HEK293 (cell line): ENCODE data around the gene MLN.

Experiments
- CTCF ChIA-PET: fragments of 350-600 bp; formaldehyde crosslinking; extraction: SDS; loops from one replicate; lab custom pipeline; 2021; ENCODE audit warnings: antibody characterized with exemption; lab: Yijun Ruan, JAX
- POLR2A ChIA-PET: fragments of 300-600 bp; formaldehyde crosslinking; extraction: SDS; loops from one replicate; lab custom pipeline; 2020; ENCODE audit warnings: antibody characterized with exemption, inconsistent platforms; lab: Yijun Ruan, JAX
- H3K27ac ChIP-seq: fragments of 200-500 bp; sonication (Bioruptor generic); 2 replicates; pipeline ENCODE4 v1.5.1; 2014; ENCODE audit warnings: low read depth, low read length, control low read depth, inconsistent platforms; ENCODE audit errors: extremely low read depth
- H3K36me3 ChIP-seq, 2 experiments: fragments of 200-500 bp in 1 of 2; sonication (Bioruptor generic) in 1 of 2; 1 replicate in 1 of 2; 2 replicates in 1 of 2; pipeline ENCODE4 v1.5.1; 2014 to 2017; ENCODE audit warnings: inconsistent platforms in 2 of 2, low read length in 2 of 2; ENCODE audit not compliant: control insufficient read depth in 2 of 2, insufficient read depth in 1 of 2
- H3K4me1 ChIP-seq: fragments of 200-500 bp; sonication (Bioruptor generic); 2 replicates; pipeline ENCODE4 v1.5.1; 2014; ENCODE audit warnings: mild to moderate bottlenecking, low read length, inconsistent platforms; ENCODE audit not compliant: control insufficient read depth, insufficient read depth
- H3K4me3 ChIP-seq: 2 replicates; pipeline ENCODE4 v1.5.1; 2011; ENCODE audit warnings: low read depth, mild to moderate bottlenecking, control low read depth, low read length, moderate library complexity
- H3K9me3 ChIP-seq: fragments of 200-500 bp; sonication (Bioruptor generic); 2 replicates; pipeline ENCODE4 v1.5.1; 2014; ENCODE audit warnings: low read depth, low read length, inconsistent platforms; ENCODE audit not compliant: control insufficient read depth, insufficient read depth
- EGR2 ChIP-seq: fragments of 450-650 bp; formaldehyde crosslinking; IDR thresholded peaks from 2 replicates; pipeline ENCODE4 v1.5.1; 2016; ENCODE audit warnings: low read depth, missing biosample characterization, missing genetic modification characterization
- FEZF1 ChIP-seq: fragments of 450-650 bp; formaldehyde crosslinking; IDR thresholded peaks from 2 replicates; pipeline ENCODE4 v1.5.1; 2016; ENCODE audit warnings: missing biosample characterization, missing genetic modification characterization
- GLIS2 ChIP-seq: fragments of 450-650 bp; formaldehyde crosslinking; IDR thresholded peaks from 2 replicates; pipeline ENCODE4 v1.5.1; 2016; ENCODE audit warnings: missing biosample characterization, missing genetic modification characterization
- REPIN1 ChIP-seq: fragments of 450-650 bp; formaldehyde crosslinking; IDR thresholded peaks from 2 replicates; pipeline ENCODE4 v1.5.1; 2017; ENCODE audit warnings: missing biosample characterization, missing genetic modification characterization, low read depth
- SP2 ChIP-seq: fragments of 450-650 bp; formaldehyde crosslinking; IDR thresholded peaks from 2 replicates; pipeline ENCODE4 v1.5.1; 2016; ENCODE audit warnings: missing biosample characterization, missing genetic modification characterization
- ZBTB1 ChIP-seq: fragments of 450-650 bp; formaldehyde crosslinking; IDR thresholded peaks from 2 replicates; pipeline ENCODE4 v1.5.1; 2016; ENCODE audit warnings: missing biosample characterization, missing genetic modification characterization
- ZNF146 ChIP-seq: fragments of 450-650 bp; formaldehyde crosslinking; IDR thresholded peaks from 2 replicates; pipeline ENCODE4 v1.5.1; 2016; ENCODE audit warnings: missing biosample characterization, missing genetic modification characterization
- ZNF148 ChIP-seq: fragments of 450-650 bp; formaldehyde crosslinking; IDR thresholded peaks from 2 replicates; pipeline ENCODE4 v1.5.0; 2017; ENCODE audit warnings: missing biosample characterization, missing genetic modification characterization, borderline replicate concordance
- ZNF18 ChIP-seq: fragments of 450-650 bp; formaldehyde crosslinking; IDR thresholded peaks from 2 replicates; pipeline ENCODE4 v1.5.1; 2016; ENCODE audit warnings: missing biosample characterization, missing genetic modification characterization
- ZNF341 ChIP-seq: fragments of 450-650 bp; formaldehyde crosslinking; IDR thresholded peaks from 2 replicates; pipeline ENCODE4; 2016; ENCODE audit warnings: low read depth, missing biosample characterization, missing genetic modification characterization
- ZNF488 ChIP-seq: fragments of 450-650 bp; formaldehyde crosslinking; IDR thresholded peaks from 2 replicates; pipeline ENCODE4 v1.5.1; 2016; ENCODE audit warnings: missing biosample characterization, missing genetic modification characterization
- ZNF544 ChIP-seq: fragments of 450-650 bp; formaldehyde crosslinking; IDR thresholded peaks from 2 replicates; pipeline ENCODE4 v1.5.0; 2017; ENCODE audit warnings: missing biosample characterization, missing genetic modification characterization
- ZNF654 ChIP-seq: fragments of 450-650 bp; formaldehyde crosslinking; IDR thresholded peaks from 2 replicates; pipeline ENCODE4 v1.5.1; 2016; ENCODE audit warnings: low read depth, missing biosample characterization, missing genetic modification characterization
- ZNF843 ChIP-seq: fragments of 450-650 bp; formaldehyde crosslinking; IDR thresholded peaks from 2 replicates; pipeline ENCODE4 v1.5.1; 2016; ENCODE audit warnings: missing biosample characterization, missing genetic modification characterization
- TF ChIP-seq, protein P1 (sequence below): fragments of 450-650 bp; formaldehyde crosslinking; IDR thresholded peaks from 2 replicates; pipeline ENCODE4 v1.5.1; 2016; ENCODE audit warnings: missing biosample characterization, missing genetic modification characterization
- TF ChIP-seq, protein P2 (sequence below): fragments of 450-650 bp; formaldehyde crosslinking; IDR thresholded peaks from 2 replicates; pipeline ENCODE4 v1.5.1; 2016; ENCODE audit warnings: missing biosample characterization, missing genetic modification characterization, borderline replicate concordance
- TF ChIP-seq, protein P3 (sequence below): fragments of 450-650 bp; formaldehyde crosslinking; IDR thresholded peaks from 2 replicates; pipeline ENCODE4 v1.5.1; 2016; ENCODE audit warnings: missing biosample characterization, missing genetic modification characterization

The MLN gene

GRCh38 chr6:33834401-33835392, 30.9 kb upstream of the MLN start:
- H3K4me3 ChIP-seq, result no peak overlapping the region
- no peak overlapping the region for H3K27ac ChIP-seq
- no peaks in the 10 kb centered on the region for H3K36me3 ChIP-seq
- ChIA-PET CTCF (interaction anchor here (0.8 to 2.1 kb wide), 5 partner anchors 12 to 221 kb away, joined by 3 to 12 read pairs (median 4); no protein-coding TSS in a partner anchor), POLR2A (no interaction called here)
- TF ChIP-seq, protein P1, sequence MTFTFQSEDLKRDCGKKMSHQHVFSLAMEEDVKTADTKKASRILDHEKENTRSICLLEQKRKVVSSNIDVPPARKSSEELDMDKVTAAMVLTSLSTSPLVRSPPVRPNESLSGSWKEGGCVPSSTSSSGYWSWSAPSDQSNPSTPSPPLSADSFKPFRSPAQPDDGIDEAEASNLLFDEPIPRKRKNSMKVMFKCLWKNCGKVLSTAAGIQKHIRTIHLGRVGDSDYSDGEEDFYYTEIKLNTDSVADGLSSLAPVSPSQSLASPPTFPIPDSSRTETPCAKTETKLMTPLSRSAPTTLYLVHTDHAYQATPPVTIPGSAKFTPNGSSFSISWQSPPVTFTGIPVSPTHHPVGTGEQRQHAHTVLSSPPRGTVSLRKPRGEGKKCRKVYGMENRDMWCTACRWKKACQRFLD (tag by site-specific recombination), result no peak
- TF ChIP-seq ZNF488 (tag by site-specific recombination), result no peak
- TF ChIP-seq, protein P2, sequence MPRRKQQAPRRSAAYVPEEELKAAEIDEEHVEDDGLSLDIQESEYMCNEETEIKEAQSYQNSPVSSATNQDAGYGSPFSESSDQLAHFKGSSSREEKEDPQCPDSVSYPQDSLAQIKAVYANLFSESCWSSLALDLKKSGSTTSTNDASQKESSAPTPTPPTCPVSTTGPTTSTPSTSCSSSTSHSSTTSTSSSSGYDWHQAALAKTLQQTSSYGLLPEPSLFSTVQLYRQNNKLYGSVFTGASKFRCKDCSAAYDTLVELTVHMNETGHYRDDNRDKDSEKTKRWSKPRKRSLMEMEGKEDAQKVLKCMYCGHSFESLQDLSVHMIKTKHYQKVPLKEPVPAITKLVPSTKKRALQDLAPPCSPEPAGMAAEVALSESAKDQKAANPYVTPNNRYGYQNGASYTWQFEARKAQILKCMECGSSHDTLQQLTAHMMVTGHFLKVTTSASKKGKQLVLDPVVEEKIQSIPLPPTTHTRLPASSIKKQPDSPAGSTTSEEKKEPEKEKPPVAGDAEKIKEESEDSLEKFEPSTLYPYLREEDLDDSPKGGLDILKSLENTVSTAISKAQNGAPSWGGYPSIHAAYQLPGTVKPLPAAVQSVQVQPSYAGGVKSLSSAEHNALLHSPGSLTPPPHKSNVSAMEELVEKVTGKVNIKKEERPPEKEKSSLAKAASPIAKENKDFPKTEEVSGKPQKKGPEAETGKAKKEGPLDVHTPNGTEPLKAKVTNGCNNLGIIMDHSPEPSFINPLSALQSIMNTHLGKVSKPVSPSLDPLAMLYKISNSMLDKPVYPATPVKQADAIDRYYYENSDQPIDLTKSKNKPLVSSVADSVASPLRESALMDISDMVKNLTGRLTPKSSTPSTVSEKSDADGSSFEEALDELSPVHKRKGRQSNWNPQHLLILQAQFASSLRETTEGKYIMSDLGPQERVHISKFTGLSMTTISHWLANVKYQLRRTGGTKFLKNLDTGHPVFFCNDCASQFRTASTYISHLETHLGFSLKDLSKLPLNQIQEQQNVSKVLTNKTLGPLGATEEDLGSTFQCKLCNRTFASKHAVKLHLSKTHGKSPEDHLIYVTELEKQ (tag by site-specific recombination), result no peak
- no peak for TF ChIP-seq ZNF148 (tag by site-specific recombination)
- TF ChIP-seq FEZF1 (tag by site-specific recombination), result no peak
- TF ChIP-seq ZNF654 (tag by site-specific recombination), result no peak
- no peak for TF ChIP-seq EGR2 (tag by site-specific recombination)
- no peak for TF ChIP-seq ZBTB1 (tag by site-specific recombination)
- TF ChIP-seq ZNF18 (tag by site-specific recombination), result no peak
- no peak for TF ChIP-seq GLIS2 (tag by site-specific recombination)
- TF ChIP-seq ZNF146, result no peak
- TF ChIP-seq, protein P3, sequence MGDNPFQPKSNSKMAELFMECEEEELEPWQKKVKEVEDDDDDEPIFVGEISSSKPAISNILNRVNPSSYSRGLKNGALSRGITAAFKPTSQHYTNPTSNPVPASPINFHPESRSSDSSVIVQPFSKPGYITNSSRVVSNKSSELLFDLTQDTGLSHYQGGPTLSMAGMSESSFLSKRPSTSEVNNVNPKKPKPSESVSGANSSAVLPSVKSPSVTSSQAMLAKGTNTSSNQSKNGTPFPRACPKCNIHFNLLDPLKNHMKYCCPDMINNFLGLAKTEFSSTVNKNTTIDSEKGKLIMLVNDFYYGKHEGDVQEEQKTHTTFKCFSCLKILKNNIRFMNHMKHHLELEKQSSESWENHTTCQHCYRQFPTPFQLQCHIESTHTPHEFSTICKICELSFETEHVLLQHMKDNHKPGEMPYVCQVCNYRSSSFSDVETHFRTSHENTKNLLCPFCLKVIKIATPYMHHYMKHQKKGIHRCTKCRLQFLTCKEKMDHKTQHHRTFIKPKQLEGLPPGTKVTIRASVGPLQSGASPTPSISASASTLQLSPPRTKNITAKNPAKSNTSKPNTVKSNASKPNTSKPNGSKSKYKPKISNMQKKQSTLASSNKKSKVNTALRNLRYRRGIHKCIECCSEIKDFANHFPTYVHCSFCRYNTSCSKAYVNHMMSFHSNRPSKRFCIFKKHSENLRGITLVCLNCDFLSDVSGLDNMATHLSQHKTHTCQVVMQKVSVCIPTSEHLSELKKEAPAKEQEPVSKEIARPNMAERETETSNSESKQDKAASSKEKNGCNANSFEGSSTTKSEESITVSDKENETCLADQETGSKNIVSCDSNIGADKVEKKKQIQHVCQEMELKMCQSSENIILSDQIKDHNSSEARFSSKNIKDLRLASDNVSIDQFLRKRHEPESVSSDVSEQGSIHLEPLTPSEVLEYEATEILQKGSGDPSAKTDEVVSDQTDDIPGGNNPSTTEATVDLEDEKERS (tag by site-specific recombination), result no peak
- no peak for TF ChIP-seq REPIN1 (tag by site-specific recombination)
- TF ChIP-seq ZNF544 (tag by site-specific recombination), result no peak
- TF ChIP-seq ZNF341 (tag by site-specific recombination), result no peak
- TF ChIP-seq ZNF843 (tag by site-specific recombination), result no peak
- TF ChIP-seq SP2 (tag by site-specific recombination), result no peak
- no peaks in the 10 kb centered on the region for H3K4me1 ChIP-seq
- H3K9me3 ChIP-seq, result no peaks in the 10 kb centered on the region
